Muscle of back (tissue), 11 donors: ENCODE data around the gene SUN2. TPM values are rescaled to one million over a fixed set of nuclear protein-coding genes. Genes with fewer than 3 reads are reported as not detected.
A peak's percentile ranks its signal among the peaks of the same experiment; 100 is the strongest.

Experiments
- DNase-seq, 3 donors: peaks; one replicate each; pipeline versions ENCODE4 v3.0.0 to v3.0.0-alpha.2; 2013
- polyA plus RNA-seq, 10 donors: library from polyadenylated mRNA; unstranded; fragments of 120-200 nt; gene quantifications; one replicate each; pipeline ENCODE4 v1.2.1, GENCODE V29; 2013; ENCODE audit not compliant: insufficient read length in 10 of 10

Gene SUN2
- polyA plus RNA-seq, 10 donors = 36.5 to 60.6 (median 49.0) TPM

GRCh38 chr22:38720350-38720749 is 35.4 kb downstream of the SUN2 start:
- no peak for DNase-seq

GRCh38 chr22:38719196-38719595 is 36.6 kb downstream of the SUN2 start:
- DNase-seq = no peak

- no peak for DNase-seq
Observed at GRCh38 chr22:38718414-38718813, 37.4 kb downstream of the SUN2 start.

GRCh38 chr22:38717244-38717643 is 38.6 kb downstream of the SUN2 start:
- no peak for DNase-seq

- DNase-seq = no peak
Observed at GRCh38 chr22:38716826-38717225, 39.0 kb downstream of the SUN2 start.

GRCh38 chr22:38716271-38716670 is 39.5 kb downstream of the SUN2 start:
- no peak for DNase-seq

- no peak for DNase-seq
Observed at GRCh38 chr22:38715852-38716251, 39.9 kb downstream of the SUN2 start.

- DNase-seq = no peak
Observed at GRCh38 chr22:38715176-38715764, 40.5 kb downstream of the SUN2 start.

GRCh38 chr22:38713921-38714320 is 41.9 kb downstream of the SUN2 start:
- no peak for DNase-seq

GRCh38 chr22:38712486-38713207 is 43.2 kb downstream of the SUN2 start:
- DNase-seq = no peak

GRCh38 chr22:38710866-38711265 is 44.9 kb downstream of the SUN2 start:
- DNase-seq = no peak

GRCh38 chr22:38710351-38710750 is 45.4 kb downstream of the SUN2 start:
- DNase-seq = no peak

- DNase-seq = no peak
Observed at GRCh38 chr22:38709306-38709705, 46.5 kb downstream of the SUN2 start.

GRCh38 chr22:38707984-38708383 is 47.8 kb downstream of the SUN2 start:
- DNase-seq = no peak

GRCh38 chr22:38707346-38707745 is 48.5 kb downstream of the SUN2 start:
- DNase-seq = no peak

GRCh38 chr22:38706901-38707195 is 49.0 kb downstream of the SUN2 start:
- no peak for DNase-seq

- DNase-seq = peak; percentile 20 to 81 (median 53)
Observed at GRCh38 chr22:38706101-38706900, 49.5 kb downstream of the SUN2 start.

- peak; percentile 100 for DNase-seq
Observed at GRCh38 chr22:38705235-38706100, 50.3 kb downstream of the SUN2 start, which contains the start of gene GTPBP1. Gene GTPBP1 (plus strand): TSS chr22:38705944. CDS start chr22:38705956, 12 bp downstream.

GRCh38 chr22:38704654-38705234 is 51.1 kb downstream of the SUN2 start:
- DNase-seq = peak in 1 of 3 donors; percentile 13

GRCh38 chr22:38700789-38701628 is 54.8 kb downstream of the SUN2 start, which contains the start of gene JOSD1:
Gene JOSD1 (minus strand): TSS chr22:38700943. CDS start chr22:38699987, 956 bp downstream.
- peak; percentile 94 to 97 (median 96) for DNase-seq
